Kidney (tissue), 14 donors: ENCODE results near the gene MATR3. TPM values are rescaled to one million over a fixed set of nuclear protein-coding genes. Genes with fewer than 3 reads are reported as not detected.

ENCODE experiments used
- DNase-seq, 5 donors: peaks; one replicate each; pipeline ENCODE4 v3.0.0-alpha.2; 2013 to 2020
- FAIRE-seq: peaks from 2 replicates; lab custom pipeline; 2012; peaks lifted over from hg19 to GRCh38; lab: Jason Lieb, UNC
- H3K27ac ChIP-seq, 2 donors: one replicate each; pipeline ENCODE4 v1.7.0; 2013; ENCODE audit warnings: low read depth in 2 of 2, low read length in 2 of 2, inconsistent platforms in 1 of 2
- H3K27me3 ChIP-seq: one replicate; pipeline ENCODE4 v1.7.1; 2013; ENCODE audit warnings: low read length, inconsistent platforms; ENCODE audit not compliant: control insufficient read depth, insufficient read depth
- H3K36me3 ChIP-seq, 3 donors: one replicate each; pipeline versions ENCODE4 v1.7.0 to v1.7.1; 2013; ENCODE audit warnings: low read length in 3 of 3, control low read depth in 1 of 3, inconsistent platforms in 1 of 3; ENCODE audit not compliant: insufficient read depth in 3 of 3, control insufficient read depth in 2 of 3
- H3K4me1 ChIP-seq, 3 donors: one replicate each; pipeline versions ENCODE4 v1.7.0 to v1.7.1; 2013; ENCODE audit warnings: low read length in 3 of 3, inconsistent platforms in 1 of 3, low read depth in 1 of 3; ENCODE audit not compliant: control insufficient read depth in 2 of 3, insufficient read depth in 2 of 3
- H3K4me3 ChIP-seq, 3 donors: one replicate each; pipeline versions ENCODE4 v1.7.0 to v1.8.1; 2013; ENCODE audit warnings: low read length in 3 of 3, control low read depth in 1 of 3, inconsistent platforms in 1 of 3
- H3K9ac ChIP-seq, 3 donors: one replicate each; pipeline versions ENCODE4 v1.7.0 to v1.7.1; 2013; ENCODE audit warnings: low read length in 3 of 3, control low read depth in 1 of 3, inconsistent platforms in 1 of 3
- H3K9me3 ChIP-seq, 3 donors: one replicate each; pipeline versions ENCODE4 v1.7.0 to v1.7.1; 2013; ENCODE audit warnings: low read length in 3 of 3, control low read depth in 1 of 3, inconsistent platforms in 1 of 3; ENCODE audit not compliant: control insufficient read depth in 2 of 3, insufficient read depth in 1 of 3
- intact Hi-C: fragments of 100-400 bp; cut with DNase I; formaldehyde crosslinking; loops from one replicate; pipeline ENCODE4 v1.11.1; 2022
- polyA plus RNA-seq: library from polyadenylated mRNA; stranded (reverse); fragments of 350-450 nt; fragmentation: Illumina TruSeq; extraction: RNeasy Lipid Tissue Mini Kit (QIAGEN cat#74804); gene quantifications from one replicate; pipeline ENCODE4 v1.2.3, GENCODE V29; 2014; ENCODE audit warnings: low read depth, low replicate concordance; ENCODE audit not compliant: insufficient read depth
- total RNA-seq: library from RNA; stranded (reverse); fragmentation: NEBNext Ultra II Directional; extraction: Animal tissue kit (Norgen Biotek cat#: 25700); gene quantifications from one replicate; pipeline ENCODE4 v1.2.1, GENCODE V29; 2021
- TF ChIP-seq, protein P1 (sequence below): IDR thresholded peaks from 3 replicates; pipeline ENCODE4 v1.5.1; 2012; ENCODE audit warnings: mild to moderate bottlenecking, moderate library complexity, borderline replicate concordance; ENCODE audit not compliant: insufficient read depth; ENCODE audit errors: extremely low read depth
- donor health status: control.
- donor health status: control.
- donor health status: control.
- donor health status: control.
- donor health status: control.
- donor health status: DM: yes; HTN: yes; CAD: no.
- donor health status: Normal renal cell carcinoma (clear cell type).

The MATR3 gene
- total and polyA plus RNA-seq, 2 donors from 2014 or later: 124 to 215 TPM

DNA sequence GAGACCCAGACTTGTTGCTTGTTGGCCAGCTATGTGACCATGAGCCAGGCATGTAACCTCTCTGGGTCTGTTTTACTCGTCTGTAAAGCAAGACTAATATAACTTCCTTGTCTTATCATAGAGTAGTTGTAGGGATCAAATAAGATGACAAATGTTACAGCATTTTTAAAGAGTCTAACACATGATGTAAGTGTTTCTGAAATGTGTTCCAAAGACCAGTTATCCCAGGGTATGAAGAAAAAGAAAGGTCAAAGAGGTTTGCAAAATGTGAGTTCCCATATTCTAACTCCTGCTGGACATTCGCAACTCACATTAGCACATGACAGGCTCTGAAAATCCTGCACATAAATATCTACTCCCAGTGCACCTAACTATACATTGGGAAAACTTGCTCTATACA is 28.5 kb upstream of the MATR3 start:
- H3K9ac ChIP-seq: no peak overlapping the region
- H3K36me3 ChIP-seq: no peaks in the 10 kb centered on the region
- H3K4me3 ChIP-seq: no peak overlapping the region
- no peak overlapping the region for H3K27ac ChIP-seq
- TF ChIP-seq, protein P1, sequence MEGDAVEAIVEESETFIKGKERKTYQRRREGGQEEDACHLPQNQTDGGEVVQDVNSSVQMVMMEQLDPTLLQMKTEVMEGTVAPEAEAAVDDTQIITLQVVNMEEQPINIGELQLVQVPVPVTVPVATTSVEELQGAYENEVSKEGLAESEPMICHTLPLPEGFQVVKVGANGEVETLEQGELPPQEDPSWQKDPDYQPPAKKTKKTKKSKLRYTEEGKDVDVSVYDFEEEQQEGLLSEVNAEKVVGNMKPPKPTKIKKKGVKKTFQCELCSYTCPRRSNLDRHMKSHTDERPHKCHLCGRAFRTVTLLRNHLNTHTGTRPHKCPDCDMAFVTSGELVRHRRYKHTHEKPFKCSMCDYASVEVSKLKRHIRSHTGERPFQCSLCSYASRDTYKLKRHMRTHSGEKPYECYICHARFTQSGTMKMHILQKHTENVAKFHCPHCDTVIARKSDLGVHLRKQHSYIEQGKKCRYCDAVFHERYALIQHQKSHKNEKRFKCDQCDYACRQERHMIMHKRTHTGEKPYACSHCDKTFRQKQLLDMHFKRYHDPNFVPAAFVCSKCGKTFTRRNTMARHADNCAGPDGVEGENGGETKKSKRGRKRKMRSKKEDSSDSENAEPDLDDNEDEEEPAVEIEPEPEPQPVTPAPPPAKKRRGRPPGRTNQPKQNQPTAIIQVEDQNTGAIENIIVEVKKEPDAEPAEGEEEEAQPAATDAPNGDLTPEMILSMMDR: no peak
- intact Hi-C loops: no loop called here
- no peaks in the 10 kb centered on the region for H3K4me1 ChIP-seq
- H3K27me3 ChIP-seq: no peaks in the 10 kb centered on the region
- FAIRE-seq: no peak
- H3K9me3 ChIP-seq: no peaks in the 10 kb centered on the region
- no peak for DNase-seq

DNA sequence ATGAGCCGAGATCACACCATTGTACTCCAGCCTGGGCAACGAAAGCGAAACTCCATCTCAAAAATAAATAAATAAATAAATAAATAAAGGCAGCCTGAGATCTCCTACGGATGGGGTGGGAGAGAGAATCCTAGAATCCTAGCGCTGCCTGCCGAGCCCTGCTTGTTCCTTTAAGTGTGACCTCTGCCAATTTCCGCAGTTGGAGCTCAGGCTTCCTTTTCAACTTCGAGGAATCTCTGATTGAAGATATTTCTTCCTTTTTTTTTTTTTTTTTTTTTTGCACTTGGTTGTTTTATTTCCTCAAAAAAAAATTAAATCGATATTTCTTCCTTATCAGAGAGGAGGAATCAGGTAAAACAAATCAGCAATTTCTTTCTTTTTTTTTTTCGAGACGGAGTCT is 27.3 kb upstream of the MATR3 start:
- intact Hi-C loops: no loop called here
- TF ChIP-seq, protein P1: no peak
- Histone ChIP-seq H3K4me1 (peaks cover 0 to 3% (median 0%) of the 10 kb centered on the region in 3 donors), H3K4me3 (no peak overlapping the region), H3K27me3 (no peaks in the 10 kb centered on the region), H3K9ac (no peak overlapping the region), H3K36me3 (no peaks in the 10 kb centered on the region), H3K27ac (no peak overlapping the region), H3K9me3 (no peaks in the 10 kb centered on the region)
- DNase-seq: no peak
- FAIRE-seq: no peak

DNA sequence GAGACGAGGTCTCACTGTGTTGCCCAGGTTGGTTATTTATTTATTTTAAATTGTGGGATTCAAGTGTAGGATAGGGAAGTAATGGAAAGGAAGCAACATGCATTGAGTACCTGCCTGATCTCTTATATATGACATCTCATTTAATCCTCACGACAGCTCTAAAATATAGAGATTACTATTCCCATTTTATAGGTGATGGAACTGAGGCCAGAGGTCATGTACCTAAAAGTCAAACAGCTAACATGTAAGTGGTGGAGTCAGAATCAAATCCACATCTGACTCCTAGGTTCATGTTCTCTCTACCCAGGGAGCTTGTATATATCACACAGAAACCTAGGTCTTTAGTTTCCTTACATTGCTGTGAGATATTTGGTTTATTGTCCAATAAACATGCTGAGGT is 26.1 kb upstream of the MATR3 start:
- intact Hi-C loops: no loop called here
- no peaks in the 10 kb centered on the region for H3K9me3 ChIP-seq
- no peak overlapping the region for H3K4me3 ChIP-seq
- H3K27me3 ChIP-seq: no peaks in the 10 kb centered on the region
- TF ChIP-seq, protein P1: no peak
- DNase-seq (no peak), FAIRE-seq (no peak)
- H3K4me1 ChIP-seq: peaks cover 0 to 10% (median 2%) of the 10 kb centered on the region in 3 donors
- no peaks in the 10 kb centered on the region for H3K36me3 ChIP-seq
- H3K27ac ChIP-seq: no peak overlapping the region
- no peak overlapping the region for H3K9ac ChIP-seq
